Measurements from ENCODE around the gene PLA2G5. TPM values are rescaled to one million over a fixed set of nuclear protein-coding genes. Genes with fewer than 3 reads are reported as not detected.

Gene PLA2G5
- polyA plus RNA-seq, 1 experiment, result not detected

DNA sequence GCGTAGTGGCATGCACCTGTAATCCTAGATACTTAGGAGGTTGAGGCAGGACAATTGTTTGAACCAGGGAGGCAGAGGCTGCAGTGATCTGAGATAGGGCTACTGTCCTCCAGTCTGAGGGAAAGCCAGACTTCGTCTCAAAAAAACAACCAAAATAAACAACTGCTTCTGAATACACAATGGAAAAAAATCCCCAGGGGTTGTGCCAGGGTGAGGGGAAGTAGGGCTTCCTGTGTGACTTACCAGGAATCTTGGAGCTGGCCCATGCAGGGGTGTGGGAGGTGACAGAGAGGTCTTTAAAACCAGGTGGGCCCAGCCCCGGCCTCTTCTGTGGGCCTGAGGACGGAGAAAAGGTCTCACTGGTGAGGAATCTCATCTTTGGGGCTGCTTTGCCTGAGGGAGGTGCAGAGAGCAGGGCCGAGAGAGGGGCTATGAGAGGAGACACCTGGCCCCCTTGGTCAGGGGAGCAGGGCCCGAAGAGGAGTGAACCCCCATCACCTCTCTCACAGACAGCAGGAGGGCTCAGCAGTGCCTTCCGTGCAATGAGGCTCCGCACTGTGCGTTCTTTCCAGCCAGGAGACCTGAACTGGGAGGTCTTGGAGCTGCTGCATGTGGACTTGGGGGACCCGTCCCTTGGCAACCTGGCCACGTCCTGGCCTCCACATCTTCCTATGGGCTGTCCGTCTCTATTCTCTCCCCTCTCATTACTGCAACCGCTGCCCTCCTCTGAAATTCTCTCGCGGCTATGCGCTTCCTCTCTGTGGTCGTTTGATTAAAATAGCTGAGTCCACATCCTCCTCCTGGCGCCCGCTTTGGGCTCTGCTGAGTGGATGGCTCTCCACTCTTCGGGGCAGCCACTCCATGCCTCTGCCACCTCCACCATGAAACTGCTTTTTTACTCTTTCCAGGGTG lies 10.7 kb downstream of the PLA2G5 start:
- CTCF ChIA-PET, result no interaction called here
- TF ChIP-seq, protein P1, sequence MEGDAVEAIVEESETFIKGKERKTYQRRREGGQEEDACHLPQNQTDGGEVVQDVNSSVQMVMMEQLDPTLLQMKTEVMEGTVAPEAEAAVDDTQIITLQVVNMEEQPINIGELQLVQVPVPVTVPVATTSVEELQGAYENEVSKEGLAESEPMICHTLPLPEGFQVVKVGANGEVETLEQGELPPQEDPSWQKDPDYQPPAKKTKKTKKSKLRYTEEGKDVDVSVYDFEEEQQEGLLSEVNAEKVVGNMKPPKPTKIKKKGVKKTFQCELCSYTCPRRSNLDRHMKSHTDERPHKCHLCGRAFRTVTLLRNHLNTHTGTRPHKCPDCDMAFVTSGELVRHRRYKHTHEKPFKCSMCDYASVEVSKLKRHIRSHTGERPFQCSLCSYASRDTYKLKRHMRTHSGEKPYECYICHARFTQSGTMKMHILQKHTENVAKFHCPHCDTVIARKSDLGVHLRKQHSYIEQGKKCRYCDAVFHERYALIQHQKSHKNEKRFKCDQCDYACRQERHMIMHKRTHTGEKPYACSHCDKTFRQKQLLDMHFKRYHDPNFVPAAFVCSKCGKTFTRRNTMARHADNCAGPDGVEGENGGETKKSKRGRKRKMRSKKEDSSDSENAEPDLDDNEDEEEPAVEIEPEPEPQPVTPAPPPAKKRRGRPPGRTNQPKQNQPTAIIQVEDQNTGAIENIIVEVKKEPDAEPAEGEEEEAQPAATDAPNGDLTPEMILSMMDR (IDR thresholded peaks at IDR 0.05; ENCODE audit: low read depth, low read length), result no peak
- Histone ChIP-seq H3K9me3 (ENCODE audit: control insufficient read depth, insufficient read depth, low read length) (no peaks in the 10 kb centered on the region; the same call in 1 of the 2 replicates), H3K4me3 (ENCODE audit: low read depth, low read length) (no peak overlapping the region), H3K27ac (ENCODE audit: low read depth, low read length) (no peak overlapping the region), H3K27me3 (ENCODE audit: control insufficient read depth, insufficient read depth, low read length) (peaks cover 20% of the 10 kb centered on the region)
- POLR2A ChIA-PET, result interaction anchor here (0.5 kb wide), 1 partner anchor 22 kb away, joined by 5 read pairs; no protein-coding TSS in a partner anchor
- DNase-seq (ENCODE audit: low read depth, low spot score), result no peak

DNA sequence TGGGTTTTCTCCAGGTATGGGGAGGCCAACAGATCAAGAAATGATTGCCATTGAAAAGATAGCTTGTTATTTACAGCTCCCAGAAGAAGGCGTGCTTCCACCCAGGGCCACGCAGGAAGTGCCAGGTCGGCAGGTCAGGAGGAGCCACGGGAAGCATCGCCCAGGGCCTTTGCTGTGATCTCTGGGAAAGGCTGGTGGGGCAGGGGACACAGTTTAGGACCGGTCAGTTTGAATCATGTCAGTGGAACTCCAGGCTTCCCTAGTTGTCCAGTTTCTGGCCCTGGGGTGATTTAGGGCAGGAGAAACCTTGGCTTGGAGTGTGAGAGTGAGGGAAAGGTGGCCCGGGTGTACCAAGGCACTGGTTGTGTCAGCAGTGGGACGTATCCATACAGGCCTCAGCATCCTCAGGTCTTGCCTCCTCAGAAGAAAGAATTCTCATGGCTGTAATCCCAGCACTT lies 11.4 kb downstream of the PLA2G5 start:
- H3K27ac ChIP-seq (ENCODE audit: low read depth, low read length), result no peak overlapping the region
- H3K27me3 ChIP-seq (ENCODE audit: control insufficient read depth, insufficient read depth, low read length), result peaks cover 23% of the 10 kb centered on the region
- no peaks in the 10 kb centered on the region; the same call in 1 of the 2 replicates for H3K9me3 ChIP-seq (ENCODE audit: control insufficient read depth, insufficient read depth, low read length)
- POLR2A ChIA-PET, result interaction anchor here (0.5 kb wide), 1 partner anchor 22 kb away, joined by 5 read pairs; no protein-coding TSS in a partner anchor
- no peak overlapping the region for H3K4me3 ChIP-seq (ENCODE audit: low read depth, low read length)
- no peak for DNase-seq (ENCODE audit: low read depth, low spot score)
- TF ChIP-seq, protein P1 (IDR thresholded peaks at IDR 0.05; ENCODE audit: low read depth, low read length), result no peak
- CTCF ChIA-PET, result no interaction called here

- Histone ChIP-seq H3K4me3 (ENCODE audit: low read depth, low read length) (no peak overlapping the region), H3K27ac (ENCODE audit: low read depth, low read length) (no peak overlapping the region), H3K9me3 (ENCODE audit: control insufficient read depth, insufficient read depth, low read length) (no peaks in the 10 kb centered on the region; the same call in 1 of the 2 replicates), H3K27me3 (ENCODE audit: control insufficient read depth, insufficient read depth, low read length) (peaks cover 21% of the 10 kb centered on the region)
- POLR2A ChIA-PET, result no interaction called here
- CTCF ChIA-PET, result no interaction called here
- TF ChIP-seq, protein P1 (IDR thresholded peaks at IDR 0.05; ENCODE audit: low read depth, low read length), result no peak
- DNase-seq (ENCODE audit: low read depth, low spot score), result no peak
Observed at GRCh38 chr1:20082772-20083171, 12.8 kb downstream of the PLA2G5 start.

GRCh38 chr1:20083178-20083944 lies 13.4 kb downstream of the PLA2G5 start:
- Histone ChIP-seq H3K9me3 (ENCODE audit: control insufficient read depth, insufficient read depth, low read length) (no peaks in the 10 kb centered on the region; the same call in 1 of the 2 replicates), H3K27me3 (ENCODE audit: control insufficient read depth, insufficient read depth, low read length) (peaks cover 18% of the 10 kb centered on the region), H3K27ac (ENCODE audit: low read depth, low read length) (no peak overlapping the region), H3K4me3 (ENCODE audit: low read depth, low read length) (no peak overlapping the region)
- CTCF ChIA-PET, result no interaction called here
- POLR2A ChIA-PET, result no interaction called here
- no peak for DNase-seq (ENCODE audit: low read depth, low spot score)
- TF ChIP-seq, protein P1 (IDR thresholded peaks at IDR 0.05; ENCODE audit: low read depth, low read length), result no peak
